Psoas muscle (tissue), 8 donors: ENCODE data around the gene OSBPL5. TPM values are rescaled to one million over a fixed set of nuclear protein-coding genes. Genes with fewer than 3 reads are reported as not detected.
A peak's percentile ranks its signal among the peaks of the same experiment; 100 is the strongest.

Source experiments
- ATAC-seq, 4 donors: fragments of 200-7000 bp; cut with Tn5 transposase; one replicate each; pipeline ENCODE4 v1.9.1; 2020; ENCODE audit warnings: moderate library complexity in 3 of 4, mild to moderate bottlenecking in 2 of 4
- DNase-seq, 2 donors: peaks; one replicate each; pipeline ENCODE4 v3.0.0-alpha.2; 2020
- H3K27ac ChIP-seq: fragments of 200-600 bp; one replicate; pipeline ENCODE4 v1.8.0; 2022
- H3K27me3 ChIP-seq, 3 donors: fragments of 200-600 bp in 1 of 3; one replicate each; pipeline versions ENCODE4 v1.6.1 to v1.8.0; 2013 to 2022; ENCODE audit warnings: low read length in 2 of 3, mild to moderate bottlenecking in 2 of 3, moderate library complexity in 1 of 3; ENCODE audit not compliant: insufficient read depth in 3 of 3
- H3K36me3 ChIP-seq, 2 donors: fragments of 200-600 bp in 1 of 2; one replicate each; pipeline versions ENCODE4 v1.6.1 to v1.8.0; 2013 to 2022; ENCODE audit warnings: low read depth in 1 of 2, mild to moderate bottlenecking in 1 of 2, moderate library complexity in 1 of 2; ENCODE audit not compliant: insufficient read depth in 1 of 2
- H3K4me1 ChIP-seq: fragments of 200-600 bp; one replicate; pipeline ENCODE4 v1.8.0; 2022
- H3K4me3 ChIP-seq: fragments of 200-600 bp; one replicate; pipeline ENCODE4 v1.8.0; 2022; ENCODE audit warnings: mild to moderate bottlenecking
- H3K9me3 ChIP-seq: fragments of 200-600 bp; one replicate; pipeline ENCODE4 v1.8.0; 2022
- CTCF ChIP-seq: fragments of 200-600 bp; IDR thresholded peaks from one replicate; pipeline ENCODE4 v1.8.0; 2022; ENCODE audit warnings: antibody characterized with exemption
- WGBS, 3 donors: extraction: QIAGEN DNeasy Blood & Tissue Kit; methylation state at CpG; one replicate each; pipeline versions ENCODE4 v1.1.6 to v1.1.7; 2013; 5-methylcytosine and 5-hydroxymethylcytosine counted together
- intact Hi-C, 2 donors: fragments of 100-400 bp; cut with DNase I; formaldehyde crosslinking; loops; one replicate each; pipeline versions ENCODE4 v1.11.0 to v1.14.2; 2022
- polyA plus RNA-seq, 3 donors: library from polyadenylated mRNA; stranded (reverse); fragments of 200-250 nt; gene quantifications; one replicate each; pipeline ENCODE4 v1.2.3, GENCODE V29; 2013
- total RNA-seq, 4 donors: library from RNA; stranded (reverse); fragmentation: NEBNext Ultra II Directional in 2 of 4; extraction: Animal tissue kit (Norgen Biotek cat#: 25700) in 2 of 4; gene quantifications; one replicate each; pipeline versions ENCODE4 v1.2.1 to v1.2.4, GENCODE V29; 2021 to 2023
- donor health status: healthy with polysubstance abuse.
- donor health status: DM: no; HTN: no; CAD: no; lungs with moderate emphysema.
- donor health status: Bipolar disorder and iron deficiency.
- donor health status: healthy.
- donor health status: DM: yes; HTN: yes; CAD: no.
- donor health status: DM: no; HTN: no; CAD: no.
- donor health status: DM: no; HTN: no; CAD: no.
- donor health status: DM: yes; HTN: yes; CAD: no.

OSBPL5 gene
- total and polyA plus RNA-seq, 7 donors = 3.4 to 12.4 (median 6.9) TPM

DNA sequence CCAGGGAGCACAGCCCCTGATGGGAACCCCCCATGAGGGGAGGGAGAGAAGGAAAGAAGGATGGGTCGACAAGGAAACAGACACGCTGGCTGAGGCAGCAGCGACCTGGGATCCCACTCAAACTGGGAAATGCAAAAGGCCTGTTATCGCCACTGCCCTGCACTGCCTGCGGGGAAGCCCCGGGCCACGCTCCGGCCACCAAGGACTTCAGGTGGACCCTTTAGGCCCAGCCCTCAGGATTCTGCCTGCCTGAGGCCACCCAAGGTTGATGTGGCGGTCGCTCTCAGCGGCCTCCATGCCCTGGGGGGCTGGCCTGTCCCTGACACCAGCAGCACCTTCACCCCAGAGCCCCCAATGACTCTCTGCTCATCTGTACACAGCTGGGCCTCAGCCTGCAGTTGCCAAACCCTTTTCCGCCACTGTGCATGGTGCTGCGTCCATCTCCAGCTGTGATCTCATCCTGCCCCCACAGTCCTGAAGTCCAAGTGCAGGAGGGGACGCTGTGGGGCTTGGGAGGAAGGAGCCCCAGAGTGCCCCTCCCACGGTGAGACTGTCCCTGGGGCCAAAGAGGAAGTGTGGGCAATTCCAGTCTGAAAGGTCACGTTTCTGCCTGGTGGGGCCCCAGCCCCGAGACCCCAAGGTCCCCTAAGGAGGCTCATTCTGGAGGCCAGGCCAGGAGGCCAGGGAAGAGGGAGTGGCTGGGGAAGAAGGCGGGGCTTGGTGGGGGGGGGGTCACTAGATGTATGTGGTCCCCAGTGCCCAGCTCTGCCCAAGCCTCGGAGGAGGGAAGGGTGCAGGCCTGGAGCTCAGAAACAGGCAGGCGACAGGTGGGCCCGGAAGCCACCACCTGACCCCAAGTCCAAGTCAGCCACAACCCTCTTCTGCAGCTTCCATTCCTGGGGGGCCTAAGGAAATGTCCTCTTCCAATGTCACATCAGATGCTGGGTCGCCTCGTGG, 31.6 kb downstream of the OSBPL5 start:
- no peak overlapping the region for H3K4me3 ChIP-seq
- ATAC-seq (no peak), DNase-seq (peak; percentile 15 to 40)
- H3K27me3 ChIP-seq = no peaks in the 10 kb centered on the region
- no peaks in the 10 kb centered on the region for H3K9me3 ChIP-seq
- H3K27ac ChIP-seq = no peak overlapping the region
- H3K4me1 ChIP-seq = no peaks in the 10 kb centered on the region
- WGBS, 3 donors = 85 to 92% (median 87%) methylated on average over 22 to 23 of the region's 23 CpGs
- no peaks in the 10 kb centered on the region for H3K36me3 ChIP-seq
- intact Hi-C loops = no loop called here
- TF ChIP-seq CTCF = no peak

DNA sequence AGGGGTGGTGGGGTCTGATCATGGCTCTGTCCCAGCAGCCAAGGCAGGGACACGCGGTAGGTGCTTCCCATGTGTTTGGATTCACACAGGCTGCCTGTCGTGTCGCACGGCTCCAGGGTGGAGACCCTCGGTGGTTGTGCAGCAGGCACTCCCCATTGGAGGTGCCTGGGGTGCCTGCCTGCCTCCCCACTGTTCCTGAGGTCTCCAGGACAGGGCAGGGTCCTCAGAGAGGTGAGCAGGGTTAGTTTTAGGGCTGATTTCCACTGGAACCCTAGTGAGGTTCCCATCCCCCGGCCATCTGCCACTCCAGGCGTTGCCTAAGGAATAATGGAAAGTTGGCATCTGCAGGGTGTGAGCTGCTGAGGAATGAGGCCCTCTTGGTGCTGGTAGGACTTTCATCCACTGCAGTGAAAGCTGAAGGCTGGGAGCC, 32.3 kb downstream of the OSBPL5 start:
- no peak overlapping the region for H3K27ac ChIP-seq
- H3K9me3 ChIP-seq = no peaks in the 10 kb centered on the region
- 84 to 90% (median 85%) methylated on average over 8 of the region's 8 CpGs for WGBS, 3 donors
- ATAC-seq (no peak), DNase-seq (peak in 1 of 2 donors; percentile 46)
- no peaks in the 10 kb centered on the region for H3K27me3 ChIP-seq
- H3K36me3 ChIP-seq = no peaks in the 10 kb centered on the region
- intact Hi-C loops = no loop called here
- no peaks in the 10 kb centered on the region for H3K4me1 ChIP-seq
- TF ChIP-seq CTCF = no peak
- H3K4me3 ChIP-seq = no peak overlapping the region

GRCh38 chr11:3132271-3132781, 32.8 kb downstream of the OSBPL5 start:
- no peaks in the 10 kb centered on the region for H3K27me3 ChIP-seq
- no peaks in the 10 kb centered on the region for H3K9me3 ChIP-seq
- no peak overlapping the region for H3K27ac ChIP-seq
- no peak for ATAC-seq
- 82 to 89% (median 86%) methylated on average over 11 of the region's 11 CpGs for WGBS, 3 donors
- peak in 1 of 2 donors; percentile 9 for DNase-seq
- intact Hi-C loops = no loop called here
- H3K4me3 ChIP-seq = no peak overlapping the region
- H3K36me3 ChIP-seq = no peaks in the 10 kb centered on the region
- no peak for TF ChIP-seq CTCF
- no peaks in the 10 kb centered on the region for H3K4me1 ChIP-seq

DNA sequence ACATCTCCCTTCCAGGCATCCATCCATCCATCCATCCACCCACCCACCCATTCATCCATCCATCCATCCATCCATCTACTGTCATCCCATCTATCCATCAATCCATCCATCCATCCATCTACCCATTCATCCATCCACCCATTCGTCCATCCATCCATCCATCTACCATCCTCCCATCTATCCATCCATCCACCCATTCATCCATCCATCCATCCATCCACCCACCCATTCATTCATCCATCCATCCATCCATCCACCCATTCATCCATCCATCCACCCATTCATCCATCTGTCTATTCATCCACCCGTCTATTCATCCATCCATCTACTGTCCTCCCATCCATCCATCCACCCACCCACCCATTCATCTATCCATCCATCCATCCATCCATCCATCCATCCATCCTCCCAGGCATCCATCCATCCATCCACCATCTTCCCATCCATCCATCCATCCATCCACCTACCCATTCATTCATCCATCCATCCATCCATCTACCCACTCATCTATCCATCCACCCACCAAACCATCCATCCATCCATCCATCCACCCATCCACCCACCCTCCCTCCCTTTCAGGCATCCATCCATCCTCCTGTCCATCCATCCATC, 33.7 kb downstream of the OSBPL5 start:
- intact Hi-C loops = no loop called here

More for the DNA sequence above, 33.7 kb downstream of the OSBPL5 start:
- Histone ChIP-seq H3K27me3 (no peaks in the 10 kb centered on the region), H3K9me3 (no peaks in the 10 kb centered on the region), H3K4me3 (no peak overlapping the region), H3K27ac (no peak overlapping the region), H3K36me3 (no peaks in the 10 kb centered on the region), H3K4me1 (no peaks in the 10 kb centered on the region)
- ATAC-seq (no peak), DNase-seq (no peak)
- 89 to 99% (median 94%) methylated on average over 2 of the region's 2 CpGs for WGBS, 3 donors
- TF ChIP-seq CTCF = no peak
